Right lung (tissue), 10 donors: ENCODE data around the gene AP1M2. TPM values are rescaled to one million over a fixed set of nuclear protein-coding genes. Genes with fewer than 3 reads are reported as not detected.

Experiments
- DNase-seq, 2 donors: peaks; one replicate each; pipeline ENCODE4 v3.0.0-alpha.2; 2013
- long read RNA-seq, 8 donors: transcript quantifications; one replicate each; lab custom pipeline, GENCODE V29; 2026
- polyA plus RNA-seq, 5 donors: library from polyadenylated mRNA; unstranded; fragments of 120-200 nt; gene quantifications; one replicate each; pipeline versions ENCODE4 v1.2.1 to v1.2.3, GENCODE V29; 2013; ENCODE audit warnings: inconsistent platforms in 1 of 5, low replicate concordance in 1 of 5; ENCODE audit not compliant: insufficient read length in 5 of 5, insufficient read depth in 1 of 5

AP1M2 gene
- polyA plus RNA-seq = 10 to 100 TPM; 28.8 to 44.7 (median 34.4) TPM
- long read RNA-seq, donor 1, transcript AP1M2-201 (12 exons, 1,749 nt) = major isoform, 19 of 186 reads
- long read RNA-seq, donor 1, partial matches to known transcripts = 164 of 186 reads
- long read RNA-seq, donor 1, other reads (novel, unspliced or antisense) = 0 of 186 reads
- long read RNA-seq, donor 2, transcript AP1M2-201 (12 exons, 1,749 nt) = major isoform, 7 of 7 reads
- long read RNA-seq, donor 2, partial matches to known transcripts = 0 of 7 reads
- long read RNA-seq, donor 2, other reads (novel, unspliced or antisense) = 0 of 7 reads
- long read RNA-seq, donor 3, partial matches to known transcripts = 542 of 577 reads
- long read RNA-seq, donor 3, other reads (novel, unspliced or antisense) = 30 of 577 reads
- long read RNA-seq, donor 4, partial matches to known transcripts = 7 of 11 reads
- long read RNA-seq, donor 4, other reads (novel, unspliced or antisense) = 0 of 11 reads
- long read RNA-seq, donor 5, transcript AP1M2-201 (12 exons, 1,749 nt) = major isoform, 6 of 9 reads
- long read RNA-seq, donor 5, partial matches to known transcripts = 0 of 9 reads
- long read RNA-seq, donor 5, other reads (novel, unspliced or antisense) = 0 of 9 reads
- long read RNA-seq, donor 6, transcript AP1M2-201 (12 exons, 1,749 nt) = major isoform, 12 of 81 reads
- long read RNA-seq, donor 6, transcript AP1M2-207 (12 exons, 1,757 nt) = minor isoform, 5 of 81 reads
- long read RNA-seq, donor 6, partial matches to known transcripts = 57 of 81 reads
- long read RNA-seq, donor 6, other reads (novel, unspliced or antisense) = 7 of 81 reads
- long read RNA-seq, donor 7, transcript AP1M2-201 (12 exons, 1,749 nt) = major isoform, 7 of 71 reads
- long read RNA-seq, donor 7, partial matches to known transcripts = 36 of 71 reads
- long read RNA-seq, donor 7, other reads (novel, unspliced or antisense) = 25 of 71 reads
- long read RNA-seq, donor 8, partial matches to known transcripts = 0 of 5 reads
- long read RNA-seq, donor 8, other reads (novel, unspliced or antisense) = 0 of 5 reads

- DNase-seq = no peak
These were observed at the start of gene AP1M2 for GRCh38 chr19:10587022-10587838. TSS of gene AP1M2 (minus strand) at chr19:10587312. CDS start at chr19:10587231, 81 bp downstream.

DNA sequence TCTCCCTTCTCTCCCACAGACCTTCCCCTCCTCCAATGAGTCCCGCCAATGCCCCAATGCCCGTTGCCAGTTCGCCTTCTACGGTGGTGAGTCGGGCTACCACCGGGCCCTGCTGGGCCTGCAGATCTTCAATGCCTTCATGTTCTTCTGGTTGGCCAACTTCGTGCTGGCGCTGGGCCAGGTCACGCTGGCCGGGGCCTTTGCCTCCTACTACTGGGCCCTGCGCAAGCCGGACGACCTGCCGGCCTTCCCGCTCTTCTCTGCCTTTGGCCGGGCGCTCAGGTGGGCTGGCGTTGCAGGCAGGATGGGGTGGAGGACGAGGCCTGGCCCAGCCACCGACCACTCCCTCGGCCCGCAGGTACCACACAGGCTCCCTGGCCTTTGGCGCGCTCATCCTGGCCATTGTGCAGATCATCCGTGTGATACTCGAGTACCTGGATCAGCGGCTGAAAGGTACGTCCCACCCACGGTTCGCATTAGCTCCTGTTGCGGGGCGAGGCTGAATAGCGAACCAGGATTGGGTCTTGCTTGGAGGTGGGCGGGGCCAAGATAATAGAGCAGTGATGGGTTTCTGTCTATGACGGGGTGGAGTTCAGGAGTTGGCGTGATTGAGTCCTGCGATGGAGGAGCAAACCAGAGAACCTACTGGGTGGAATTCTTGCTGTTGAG lies 49.3 kb upstream of the AP1M2 start:
- DNase-seq = no peak

DNA sequence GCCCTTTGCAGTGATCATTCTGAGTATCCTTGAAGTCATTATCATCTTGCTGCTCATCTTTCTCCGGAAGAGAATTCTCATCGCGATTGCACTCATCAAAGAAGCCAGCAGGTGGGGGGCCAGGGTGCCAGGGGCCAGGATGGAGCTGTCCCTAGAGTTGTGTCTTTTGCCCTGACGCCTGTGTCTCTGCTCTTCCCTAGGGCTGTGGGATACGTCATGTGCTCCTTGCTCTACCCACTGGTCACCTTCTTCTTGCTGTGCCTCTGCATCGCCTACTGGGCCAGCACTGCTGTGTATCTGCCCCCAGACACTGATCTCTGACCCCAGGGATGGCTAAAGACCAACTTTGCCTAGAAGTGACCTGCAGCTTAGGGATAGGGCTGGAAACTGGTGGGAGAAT lies 47.9 kb upstream of the AP1M2 start:
- DNase-seq = no peak

DNA sequence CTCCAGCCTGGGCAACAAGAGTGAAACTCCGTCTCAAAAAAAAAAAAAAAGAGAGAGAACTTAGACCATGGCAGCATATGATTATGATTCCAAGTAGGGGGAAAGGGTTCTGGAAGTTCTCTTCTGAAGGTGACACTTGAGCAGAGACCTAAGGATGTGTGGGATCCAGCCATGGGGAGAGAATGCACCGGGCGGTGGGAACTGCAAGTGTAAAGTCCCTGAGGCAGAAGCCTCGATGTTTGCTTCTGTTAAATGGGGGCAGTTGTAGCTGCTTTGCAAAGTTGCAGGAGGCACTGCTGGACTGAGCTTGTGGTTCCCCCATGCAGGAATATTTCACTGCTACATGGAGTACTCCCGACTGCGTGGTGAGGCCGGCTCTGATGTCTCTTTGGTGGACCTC lies 47.3 kb upstream of the AP1M2 start:
- no peak for DNase-seq

- DNase-seq = no peak
These were observed 44.8 kb upstream of the AP1M2 start for GRCh38 chr19:10631874-10632273.

GRCh38 chr19:10625762-10626138 lies 38.6 kb upstream of the AP1M2 start:
- DNase-seq = no peak

DNA sequence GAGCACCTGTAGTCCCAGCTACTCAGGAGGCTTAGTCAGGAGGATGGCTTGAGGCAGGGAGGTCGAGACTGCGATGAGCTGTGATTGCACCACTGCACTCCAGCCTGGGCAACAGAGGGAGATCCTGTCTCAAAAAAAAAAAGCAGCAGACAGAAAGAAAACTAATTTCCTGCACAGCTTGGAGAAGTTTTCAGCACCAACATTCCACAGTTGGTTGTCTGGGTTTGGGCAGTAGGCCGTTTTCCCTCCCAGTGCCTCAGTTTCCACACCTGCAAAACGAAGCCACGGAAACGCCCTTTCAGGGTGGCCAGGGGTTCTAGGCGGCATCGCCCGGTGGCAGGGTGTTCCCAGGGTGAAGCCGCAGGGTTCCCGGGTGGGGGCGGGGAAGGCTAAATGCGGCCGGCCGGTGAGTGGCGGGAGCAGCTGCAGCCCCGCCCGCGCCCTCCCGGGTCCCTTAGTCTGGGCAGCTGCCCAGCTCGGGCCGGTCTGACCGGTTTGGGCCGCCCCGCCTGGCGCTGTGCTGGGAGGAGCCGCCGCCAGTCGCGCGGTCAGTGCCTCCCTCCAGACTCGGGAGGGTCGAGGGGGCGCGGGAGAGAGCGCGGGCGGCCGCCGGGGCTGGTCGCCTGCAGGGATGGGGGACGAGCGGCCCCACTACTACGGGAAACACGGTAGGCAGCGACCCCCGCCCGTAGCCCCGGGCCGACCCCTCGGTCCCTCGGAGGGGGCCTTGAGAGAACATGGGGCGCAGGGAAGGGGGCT lies 38.1 kb upstream of the AP1M2 start, which contains the start of gene SLC44A2:
SLC44A2 (plus strand) TSS at position 551 of the 759 bp plus-strand sequence; CDS start at position 632, 81 bp downstream.
- peak; percentile 88 to 89 for DNase-seq

DNA sequence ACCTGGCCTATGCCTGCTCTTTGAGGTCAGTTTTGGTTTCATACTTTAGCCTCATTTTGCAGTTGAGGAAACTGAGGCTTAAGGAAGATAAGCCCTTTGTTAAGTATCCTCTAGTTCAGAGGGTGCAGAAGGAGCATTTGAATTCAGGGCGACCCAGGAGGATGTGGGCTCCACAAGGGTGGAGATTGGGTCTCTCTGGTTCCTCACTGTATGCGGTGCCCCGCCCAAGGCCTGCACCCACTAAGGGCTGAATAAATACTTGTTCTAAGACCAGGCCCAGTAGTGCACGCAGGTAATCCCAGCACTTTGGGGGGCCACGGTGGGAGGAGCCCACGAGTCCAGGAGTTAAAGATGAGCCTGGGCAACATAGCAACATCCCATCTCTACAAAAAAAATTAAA lies 37.5 kb upstream of the AP1M2 start:
- DNase-seq = no peak

DNA sequence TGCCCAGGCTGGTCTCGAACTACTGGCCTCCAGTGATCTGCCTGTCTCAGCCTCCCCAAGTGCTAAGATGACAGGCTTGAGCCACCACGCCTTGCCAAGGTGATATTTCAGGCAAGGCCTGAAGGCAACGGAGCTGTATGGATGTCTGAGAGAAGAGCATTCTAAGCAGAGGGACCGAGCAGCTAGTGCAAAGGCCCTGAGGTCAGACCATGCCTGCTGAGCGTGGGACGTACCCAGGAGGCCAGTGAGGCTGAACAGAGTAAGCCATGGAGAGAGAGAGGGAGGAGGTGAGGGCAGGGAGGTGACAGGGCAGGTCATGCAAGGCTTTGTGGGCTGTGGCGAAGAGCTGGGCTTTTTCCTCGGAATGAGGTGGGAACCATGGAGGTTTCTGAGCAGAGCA lies 34.9 kb upstream of the AP1M2 start:
- DNase-seq = no peak

DNA sequence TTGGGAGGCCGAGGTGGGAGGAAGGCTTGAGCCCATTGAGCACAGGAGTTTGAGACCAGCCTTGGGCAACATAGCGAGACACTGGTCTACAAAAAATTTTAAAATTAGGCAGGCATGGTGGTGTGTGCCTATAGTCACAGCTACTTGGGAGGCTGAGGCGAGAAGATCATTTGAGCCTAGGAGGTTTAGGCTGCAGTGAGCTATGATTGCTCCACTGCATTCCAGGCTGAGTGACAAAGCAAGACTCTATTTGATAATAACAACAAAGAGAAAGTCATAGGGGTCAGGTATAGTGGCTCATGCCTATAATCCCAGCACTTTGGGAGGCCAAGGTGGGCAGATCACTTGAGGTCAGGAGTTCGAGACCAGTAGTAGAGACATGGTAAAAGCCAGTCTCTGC lies 33.7 kb upstream of the AP1M2 start:
- no peak for DNase-seq

GRCh38 chr19:10618846-10619245 lies 31.7 kb upstream of the AP1M2 start:
- no peak for DNase-seq

- DNase-seq = no peak
These were observed 30.5 kb upstream of the AP1M2 start for GRCh38 chr19:10617409-10618121.

GRCh38 chr19:10615429-10616023 lies 28.4 kb upstream of the AP1M2 start:
- DNase-seq = no peak

DNA sequence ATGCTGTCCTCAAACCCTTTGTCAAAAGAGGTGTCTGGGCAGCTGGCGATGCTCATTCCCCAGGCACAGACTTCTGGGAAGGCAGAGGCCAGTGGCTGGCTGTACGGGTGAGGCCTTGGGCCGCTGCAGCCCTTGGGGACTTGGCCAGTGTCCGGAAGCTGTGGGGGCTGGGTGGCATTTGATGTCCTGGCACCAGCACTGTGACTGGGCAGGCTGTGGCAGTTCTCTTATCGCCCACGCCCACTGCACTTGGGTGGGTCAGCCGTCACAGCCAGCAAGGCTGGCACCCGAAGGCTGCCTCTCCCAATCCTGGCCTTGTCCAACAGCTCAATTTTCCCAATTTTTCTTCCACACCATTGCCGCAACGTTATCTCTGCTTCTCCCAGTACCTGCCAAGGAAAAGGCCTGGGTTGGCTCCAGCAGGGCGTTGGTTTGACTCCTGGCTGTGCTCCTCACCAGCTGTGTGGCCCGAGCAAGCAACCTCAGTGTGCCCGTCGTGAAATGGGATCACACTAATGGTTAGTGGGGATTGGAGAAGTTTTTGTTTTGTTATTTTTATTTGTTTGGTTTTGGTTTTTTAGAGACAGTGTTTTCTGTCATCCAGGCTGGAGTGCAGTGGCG lies 25.5 kb upstream of the AP1M2 start:
- peak in 1 of 2 donors; percentile 8 for DNase-seq

DNA sequence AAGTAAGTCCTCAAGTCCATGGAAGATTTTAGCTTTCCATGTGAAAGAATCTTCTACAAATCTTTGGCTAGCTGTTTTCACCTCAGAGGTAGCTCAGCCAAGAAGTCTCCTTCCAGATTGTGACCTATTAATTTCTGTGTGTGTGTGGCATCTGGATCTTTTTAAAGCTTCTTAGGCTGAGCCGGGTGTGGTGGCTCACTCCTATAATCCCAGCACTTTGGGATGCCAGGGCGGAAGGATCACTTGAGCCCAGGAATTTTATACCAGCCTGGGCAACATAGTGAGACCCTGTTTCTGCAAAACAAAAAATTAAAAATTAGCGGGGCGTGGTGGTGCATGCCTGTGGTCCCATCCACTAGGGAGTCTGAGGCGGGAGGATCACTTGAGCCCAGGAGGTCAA lies 24.8 kb upstream of the AP1M2 start:
- DNase-seq = no peak

- DNase-seq = peak in 1 of 2 donors; percentile 3
These were observed 17.4 kb upstream of the AP1M2 start for GRCh38 chr19:10604460-10604980.

DNA sequence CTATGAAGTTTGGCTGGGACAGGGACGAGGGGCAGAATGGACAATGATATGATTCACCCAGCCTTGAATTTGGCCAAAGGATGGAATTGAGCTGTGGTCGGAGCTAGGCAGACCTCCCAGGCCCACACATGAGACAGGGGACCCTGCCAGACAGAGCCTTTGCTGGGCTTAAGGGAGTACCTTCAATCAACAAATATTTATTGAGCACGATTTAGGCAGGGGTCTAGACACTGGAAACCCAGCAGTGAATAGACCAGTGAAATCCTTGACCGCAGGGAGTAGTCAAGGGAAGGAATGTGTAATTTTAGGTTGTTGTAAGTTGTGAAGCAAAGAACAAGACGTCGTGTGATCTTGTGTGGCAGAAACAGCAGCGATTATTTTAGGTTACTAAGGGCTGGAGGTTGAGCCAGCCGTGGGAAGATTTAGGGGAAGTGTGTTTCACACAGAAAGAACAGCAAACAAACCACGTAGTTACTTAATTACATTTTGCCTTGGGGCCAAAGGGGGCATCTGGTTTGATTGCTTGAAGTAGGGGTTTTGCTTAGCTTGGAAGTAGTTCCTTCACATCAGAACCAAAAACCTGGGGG lies 16.9 kb upstream of the AP1M2 start:
- peak in 1 of 2 donors; percentile 15 for DNase-seq
